Transverse colon (tissue), 4 donors: ENCODE data around the gene OR2B6. TPM values are rescaled to one million over a fixed set of nuclear protein-coding genes. Genes with fewer than 3 reads are reported as not detected.

Experiments
- DNase-seq: peaks from one replicate; pipeline ENCODE4 v3.0.0-alpha.2; 2019
- H3K27ac ChIP-seq, 4 donors: fragments of 200-600 bp; sonication (generic); 2 replicates each; pipeline ENCODE4 v1.5.1; 2016 to 2018; ENCODE audit warnings: inconsistent platforms in 4 of 4
- H3K27me3 ChIP-seq: fragments of 200-600 bp; sonication (generic); 2 replicates; pipeline ENCODE4 v1.5.1; 2017; ENCODE audit warnings: inconsistent platforms
- H3K36me3 ChIP-seq, 4 donors: fragments of 200-600 bp; sonication (generic); 2 replicates each; pipeline ENCODE4 v1.5.1; 2017 to 2019; ENCODE audit warnings: inconsistent platforms in 4 of 4
- H3K4me1 ChIP-seq, 4 donors: fragments of 200-600 bp; sonication (generic); 2 replicates each; pipeline ENCODE4 v1.5.1; 2017 to 2020; ENCODE audit warnings: inconsistent platforms in 4 of 4
- H3K4me3 ChIP-seq, 4 donors: fragments of 200-600 bp; sonication (generic); 1 replicate in 1 of 4; 2 replicates in 3 of 4; pipeline versions ENCODE4 v1.5.1 to v1.6.1; 2017 to 2019; ENCODE audit warnings: inconsistent platforms in 4 of 4
- H3K9me3 ChIP-seq, 2 donors: fragments of 200-600 bp; sonication (generic); 2 replicates each; pipeline ENCODE4 v1.5.1; 2017 to 2019; ENCODE audit warnings: inconsistent platforms in 2 of 2
- CTCF ChIP-seq, 5 experiments: fragments of 200-600 bp in 3 of 5; fragments of 450-650 bp in 2 of 5; sonication (generic) in 3 of 5; IDR thresholded peaks; 1 replicate in 2 of 5; 2 replicates in 3 of 5; pipeline ENCODE4 v1.5.1; 2016 to 2017; ENCODE audit warnings: antibody characterized with exemption in 5 of 5, inconsistent platforms in 3 of 5, mild to moderate bottlenecking in 2 of 5, moderate library complexity in 1 of 5
- EP300 ChIP-seq: sonication (generic); formaldehyde crosslinking; IDR thresholded peaks from one replicate; pipeline ENCODE4 v1.6.1; 2017; ENCODE audit warnings: antibody characterized with exemption, low read depth
- POLR2A ChIP-seq: fragments of 450-650 bp; IDR thresholded peaks from one replicate; pipeline ENCODE4 v1.6.1; 2016; ENCODE audit warnings: antibody characterized with exemption, mild to moderate bottlenecking, moderate library complexity
- POLR2AphosphoS5 ChIP-seq, 3 donors: sonication (generic); formaldehyde crosslinking; IDR thresholded peaks; one replicate each; pipeline ENCODE4 v1.6.1; 2016; ENCODE audit warnings: antibody characterized with exemption in 3 of 3
- WGBS, 2 donors: methylation state at CpG; one replicate each; pipeline ENCODE4 v1.1.5; 2018; ENCODE audit warnings: low coverage in 1 of 2; 5-methylcytosine and 5-hydroxymethylcytosine counted together
- in situ Hi-C, 4 donors: fragments of 200-750 bp; cut with MboI; loops; one replicate each; pipeline versions ENCODE4 v1.15.0 to v1.15.1; 2017; ENCODE audit warnings: low sequenced_read_pairs in 3 of 4, low pct_ligation_motif_present in 1 of 4, low pct_unique_long_range_greater_than_20kb in 1 of 4
- intact Hi-C: fragments of 100-400 bp; cut with DNase I; formaldehyde crosslinking; loops from one replicate; pipeline ENCODE4 v1.15.1; 2023; ENCODE audit warnings: low total_unique reads
- total RNA-seq, 4 donors: library from RNA; depleted of rRNA; stranded (reverse); fragments of >200 nt; gene quantifications; one replicate each; pipeline ENCODE4 v1.1.0, GENCODE V29; 2016

The OR2B6 gene
- total RNA-seq, 4 donors from 2014 or later = not detected

GRCh38 chr6:27994616-27995015 is 37.6 kb downstream of the OR2B6 start:
- H3K27ac ChIP-seq = no peak overlapping the region
- in situ Hi-C loops = no loop called here
- DNase-seq = no peak
- TF ChIP-seq CTCF (IDR thresholded peaks at IDR 0.05) (no peak), POLR2AphosphoS5 (IDR thresholded peaks at IDR 0.05) (no peak), EP300 (no peak), POLR2A (no peak)
- intact Hi-C loops = no loop called here
- H3K36me3 ChIP-seq = no peaks in the 10 kb centered on the region
- H3K4me1 ChIP-seq = no peaks in the 10 kb centered on the region
- no peaks in the 10 kb centered on the region for H3K9me3 ChIP-seq
- no peak overlapping the region for H3K4me3 ChIP-seq
- H3K27me3 ChIP-seq = peaks cover 26% of the 10 kb centered on the region
- 40 to 51% methylated on average over 2 of the region's 2 CpGs for WGBS, 2 donors

- intact Hi-C loops = no loop called here
- TF ChIP-seq CTCF (IDR thresholded peaks at IDR 0.05) = no peak
- no peak for TF ChIP-seq POLR2AphosphoS5 (IDR thresholded peaks at IDR 0.05)
- no peak for TF ChIP-seq POLR2A
- no peak for TF ChIP-seq EP300
- no peaks in the 10 kb centered on the region for H3K9me3 ChIP-seq
- 86% methylated on average over 15 of the region's 15 CpGs; no CpG with 5 or more reads in 1 of the 2 donors for WGBS, 2 donors
- no peaks in the 10 kb centered on the region for H3K36me3 ChIP-seq
- no peak for DNase-seq
- no peak overlapping the region for H3K27ac ChIP-seq
- H3K4me3 ChIP-seq = no peak overlapping the region
- no peaks in the 10 kb centered on the region for H3K27me3 ChIP-seq
- in situ Hi-C loops = no loop called here
- H3K4me1 ChIP-seq = peaks cover 0 to 14% (median 0%) of the 10 kb centered on the region in 4 donors
These were observed 43.5 kb downstream of the OR2B6 start for GRCh38 chr6:28000351-28001045.

GRCh38 chr6:28001351-28001750 is 44.3 kb downstream of the OR2B6 start:
- intact Hi-C loops (no loop called here), in situ Hi-C loops (no loop called here)
- Histone ChIP-seq H3K27ac (no peak overlapping the region), H3K9me3 (no peaks in the 10 kb centered on the region), H3K4me1 (peaks cover 0 to 14% (median 0%) of the 10 kb centered on the region in 4 donors), H3K27me3 (no peaks in the 10 kb centered on the region), H3K36me3 (no peaks in the 10 kb centered on the region), H3K4me3 (no peak overlapping the region)
- TF ChIP-seq CTCF (IDR thresholded peaks at IDR 0.05) = no peak
- TF ChIP-seq POLR2AphosphoS5 (IDR thresholded peaks at IDR 0.05) = no peak
- TF ChIP-seq POLR2A = no peak
- no peak for TF ChIP-seq EP300
- WGBS, 2 donors = 89% methylated on average over 15 of the region's 15 CpGs; no CpG with 5 or more reads in 1 of the 2 donors
- DNase-seq = no peak

GRCh38 chr6:28001751-28002150 is 44.7 kb downstream of the OR2B6 start:
- 78% methylated on average over 5 of the region's 5 CpGs; no CpG with 5 or more reads in 1 of the 2 donors for WGBS, 2 donors
- TF ChIP-seq POLR2AphosphoS5 (IDR thresholded peaks at IDR 0.05) = no peak
- TF ChIP-seq CTCF (IDR thresholded peaks at IDR 0.05) = no peak
- no peak for TF ChIP-seq POLR2A
- TF ChIP-seq EP300 = no peak
- intact Hi-C loops = no loop called here

More at GRCh38 chr6:28001751-28002150, 44.7 kb downstream of the OR2B6 start:
- Histone ChIP-seq H3K27ac (no peak overlapping the region), H3K4me1 (peaks cover 0 to 14% (median 0%) of the 10 kb centered on the region in 4 donors), H3K36me3 (no peaks in the 10 kb centered on the region), H3K27me3 (no peaks in the 10 kb centered on the region), H3K9me3 (no peaks in the 10 kb centered on the region), H3K4me3 (no peak overlapping the region)
- no peak for DNase-seq
- in situ Hi-C loops = no loop called here
